HepG2 (cell line): ENCODE results near the gene NOL12.

Source experiments
- CENPT ChIP-seq: sonication (generic); formaldehyde crosslinking; IDR thresholded peaks from 2 replicates; pipeline ENCODE4 v1.8.0; 2022; ENCODE audit warnings: low read depth, mild to moderate bottlenecking, moderate library complexity, missing genetic modification reagents
- DPF2 ChIP-seq: sonication (generic); formaldehyde crosslinking; IDR thresholded peaks from 2 replicates; pipeline ENCODE4 v1.4.0; 2020; ENCODE audit warnings: mild to moderate bottlenecking, low read depth, missing genetic modification reagents, borderline replicate concordance
- E2F5 ChIP-seq: sonication (generic); formaldehyde crosslinking; conservative IDR thresholded peaks from 2 replicates; pipeline ENCODE4 v1.4.0; 2020; ENCODE audit warnings: missing genetic modification reagents
- EZH2 ChIP-seq: conservative IDR thresholded peaks from 2 replicates; pipeline ENCODE4 v1.6.1; 2012; ENCODE audit warnings: mild to moderate bottlenecking, low read depth, low read length, moderate library complexity
- GATAD1 ChIP-seq: IDR thresholded peaks from 2 replicates; pipeline ENCODE4 v1.6.1; 2016; ENCODE audit warnings: missing genetic modification reagents, missing compliant biosample characterization
- LRRFIP1 ChIP-seq: sonication (generic); formaldehyde crosslinking; conservative IDR thresholded peaks from 2 replicates; pipeline ENCODE4 v1.4.0; 2020; ENCODE audit warnings: missing genetic modification reagents
- STAG1 ChIP-seq: sonication (generic); formaldehyde crosslinking; IDR thresholded peaks from 2 replicates; pipeline ENCODE4 v1.4.0; 2020; ENCODE audit warnings: missing genetic modification reagents
- YY1 ChIP-seq: IDR thresholded peaks from 2 replicates; pipeline ENCODE4 v1.6.1; 2011; ENCODE audit warnings: low read length, low read depth, moderate library complexity, mild to moderate bottlenecking; ENCODE audit not compliant: insufficient read depth, insufficient replicate concordance
- ZNF24 ChIP-seq: fragments of 450-650 bp; IDR thresholded peaks from 2 replicates; pipeline ENCODE4 v1.6.1; 2017; ENCODE audit warnings: antibody characterized with exemption, mild to moderate bottlenecking
- ZNF501 ChIP-seq: sonication (generic); formaldehyde crosslinking; IDR thresholded peaks from 2 replicates; pipeline ENCODE4 v1.5.1; 2020; ENCODE audit warnings: mild to moderate bottlenecking, moderate library complexity, missing genetic modification reagents
- TF ChIP-seq, protein P1 (sequence below): IDR thresholded peaks from 2 replicates; pipeline ENCODE4 v1.6.1; 2016
- TF ChIP-seq, protein P2 (sequence below): sonication (generic); formaldehyde crosslinking; IDR thresholded peaks from 2 replicates; pipeline ENCODE4 v1.5.0; 2020; ENCODE audit warnings: mild to moderate bottlenecking, missing genetic modification reagents, moderate library complexity

DNA sequence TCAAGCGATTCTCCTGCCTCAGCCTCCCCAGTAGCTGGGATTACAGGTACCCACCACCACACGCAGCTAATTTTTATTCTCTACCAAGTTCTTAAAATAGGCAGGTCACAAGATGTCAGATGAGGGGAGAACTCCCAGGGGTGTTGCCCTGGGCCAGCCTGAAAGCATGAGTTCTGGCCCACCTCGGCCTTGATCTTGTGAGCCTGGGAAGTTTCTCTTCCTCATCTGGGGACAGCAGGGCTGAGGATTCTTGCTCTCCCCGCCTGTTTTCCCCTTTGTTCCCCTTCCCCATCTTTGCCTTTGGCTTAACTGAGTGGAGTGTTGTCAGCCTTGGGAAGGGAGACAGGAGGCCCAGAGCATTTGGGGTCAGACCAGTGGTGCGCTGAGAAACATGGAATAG, 24.1 kb upstream of the NOL12 start:
- TF ChIP-seq ZNF501 (CRISPR knock-in tag) (no peak), DPF2 (CRISPR knock-in tag) (no peak), ZNF24 (no peak), LRRFIP1 (no peak), YY1 (no peak), EZH2 (no peak), E2F5 (no peak), GATAD1 (CRISPR knock-in tag) (no peak), STAG1 (CRISPR knock-in tag) (no peak), CENPT (CRISPR knock-in tag) (no peak)
- TF ChIP-seq, protein P1, sequence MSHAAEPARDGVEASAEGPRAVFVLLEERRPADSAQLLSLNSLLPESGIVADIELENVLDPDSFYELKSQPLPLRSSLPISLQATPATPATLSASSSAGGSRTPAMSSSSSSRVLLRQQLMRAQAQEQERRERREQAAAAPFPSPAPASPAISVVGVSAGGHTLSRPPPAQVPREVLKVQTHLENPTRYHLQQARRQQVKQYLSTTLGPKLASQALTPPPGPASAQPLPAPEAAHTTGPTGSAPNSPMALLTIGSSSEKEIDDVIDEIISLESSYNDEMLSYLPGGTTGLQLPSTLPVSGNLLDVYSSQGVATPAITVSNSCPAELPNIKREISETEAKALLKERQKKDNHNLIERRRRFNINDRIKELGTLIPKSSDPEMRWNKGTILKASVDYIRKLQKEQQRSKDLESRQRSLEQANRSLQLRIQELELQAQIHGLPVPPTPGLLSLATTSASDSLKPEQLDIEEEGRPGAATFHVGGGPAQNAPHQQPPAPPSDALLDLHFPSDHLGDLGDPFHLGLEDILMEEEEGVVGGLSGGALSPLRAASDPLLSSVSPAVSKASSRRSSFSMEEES (CRISPR knock-in tag): no peak
- TF ChIP-seq, protein P2, sequence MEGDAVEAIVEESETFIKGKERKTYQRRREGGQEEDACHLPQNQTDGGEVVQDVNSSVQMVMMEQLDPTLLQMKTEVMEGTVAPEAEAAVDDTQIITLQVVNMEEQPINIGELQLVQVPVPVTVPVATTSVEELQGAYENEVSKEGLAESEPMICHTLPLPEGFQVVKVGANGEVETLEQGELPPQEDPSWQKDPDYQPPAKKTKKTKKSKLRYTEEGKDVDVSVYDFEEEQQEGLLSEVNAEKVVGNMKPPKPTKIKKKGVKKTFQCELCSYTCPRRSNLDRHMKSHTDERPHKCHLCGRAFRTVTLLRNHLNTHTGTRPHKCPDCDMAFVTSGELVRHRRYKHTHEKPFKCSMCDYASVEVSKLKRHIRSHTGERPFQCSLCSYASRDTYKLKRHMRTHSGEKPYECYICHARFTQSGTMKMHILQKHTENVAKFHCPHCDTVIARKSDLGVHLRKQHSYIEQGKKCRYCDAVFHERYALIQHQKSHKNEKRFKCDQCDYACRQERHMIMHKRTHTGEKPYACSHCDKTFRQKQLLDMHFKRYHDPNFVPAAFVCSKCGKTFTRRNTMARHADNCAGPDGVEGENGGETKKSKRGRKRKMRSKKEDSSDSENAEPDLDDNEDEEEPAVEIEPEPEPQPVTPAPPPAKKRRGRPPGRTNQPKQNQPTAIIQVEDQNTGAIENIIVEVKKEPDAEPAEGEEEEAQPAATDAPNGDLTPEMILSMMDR (CRISPR knock-in tag): no peak
